GM21723 (cell line): Measurements from ENCODE around the gene CTCF.
"Not testable (repeated sequence)": the region's sequence is repeated elsewhere in the genome, so short reads cannot be mapped to it uniquely, and the experiment has no call there.

ENCODE experiments used
- ATAC-seq: cut with Tn5 transposase; IDR thresholded peaks from one replicate; pipeline ENCODE4 v1.9.1; 2021; ENCODE audit warnings: mild to moderate bottlenecking, moderate library complexity; ENCODE audit not compliant: unreplicated experiment

CTCF gene

DNA sequence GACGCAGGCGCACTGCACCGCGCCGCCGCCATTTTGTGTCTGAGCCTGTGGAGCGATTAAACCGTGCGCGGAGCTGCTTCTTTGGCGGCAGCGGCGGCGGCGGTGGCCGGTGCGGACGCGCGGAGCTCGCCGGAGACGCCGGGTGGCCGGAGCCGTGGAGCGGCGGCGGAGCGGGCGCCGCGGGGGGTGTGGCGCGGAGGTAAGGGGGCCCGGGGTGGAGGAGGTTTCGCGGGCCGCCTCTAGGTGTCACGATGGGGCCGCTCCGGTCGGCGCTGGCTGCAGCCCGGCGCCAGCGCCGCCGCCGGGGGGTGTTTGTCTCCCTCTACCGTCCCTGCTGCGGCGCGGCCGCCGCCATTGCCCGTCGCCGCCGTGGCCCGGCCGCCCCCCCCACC, at the start of gene CTCF:
CTCF (plus strand) TSS at position 1 of the 392 bp plus-strand sequence. CDS start 48,307 bp downstream, outside the sequence.
- peak; percentile 46 for ATAC-seq

- not testable (repeated sequence) for ATAC-seq
Measured at GRCh38 chr16:67513892-67514291, 48.4 kb upstream of the CTCF start.

DNA sequence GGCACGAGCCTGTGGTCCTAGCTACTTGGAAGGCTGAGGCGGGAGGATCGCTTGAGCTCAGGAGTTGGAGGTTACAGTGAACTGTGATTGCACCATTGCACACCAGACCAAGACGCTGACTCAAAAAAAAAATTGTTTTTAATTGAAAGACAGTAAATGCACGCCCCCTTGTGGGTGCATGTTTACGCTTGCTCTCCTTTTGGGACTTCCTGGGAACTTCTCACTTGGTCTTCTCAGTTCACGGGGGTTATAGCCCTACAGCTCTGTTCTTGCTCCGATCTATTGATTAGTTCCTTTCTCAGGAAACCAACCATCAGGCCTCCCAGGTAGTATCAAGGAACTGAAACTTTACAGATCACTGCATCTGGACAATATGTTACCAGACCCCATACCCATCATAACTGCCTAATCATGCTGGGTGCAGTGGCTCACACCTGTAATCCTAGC, 47.9 kb upstream of the CTCF start:
- peak; percentile 37 for ATAC-seq

DNA sequence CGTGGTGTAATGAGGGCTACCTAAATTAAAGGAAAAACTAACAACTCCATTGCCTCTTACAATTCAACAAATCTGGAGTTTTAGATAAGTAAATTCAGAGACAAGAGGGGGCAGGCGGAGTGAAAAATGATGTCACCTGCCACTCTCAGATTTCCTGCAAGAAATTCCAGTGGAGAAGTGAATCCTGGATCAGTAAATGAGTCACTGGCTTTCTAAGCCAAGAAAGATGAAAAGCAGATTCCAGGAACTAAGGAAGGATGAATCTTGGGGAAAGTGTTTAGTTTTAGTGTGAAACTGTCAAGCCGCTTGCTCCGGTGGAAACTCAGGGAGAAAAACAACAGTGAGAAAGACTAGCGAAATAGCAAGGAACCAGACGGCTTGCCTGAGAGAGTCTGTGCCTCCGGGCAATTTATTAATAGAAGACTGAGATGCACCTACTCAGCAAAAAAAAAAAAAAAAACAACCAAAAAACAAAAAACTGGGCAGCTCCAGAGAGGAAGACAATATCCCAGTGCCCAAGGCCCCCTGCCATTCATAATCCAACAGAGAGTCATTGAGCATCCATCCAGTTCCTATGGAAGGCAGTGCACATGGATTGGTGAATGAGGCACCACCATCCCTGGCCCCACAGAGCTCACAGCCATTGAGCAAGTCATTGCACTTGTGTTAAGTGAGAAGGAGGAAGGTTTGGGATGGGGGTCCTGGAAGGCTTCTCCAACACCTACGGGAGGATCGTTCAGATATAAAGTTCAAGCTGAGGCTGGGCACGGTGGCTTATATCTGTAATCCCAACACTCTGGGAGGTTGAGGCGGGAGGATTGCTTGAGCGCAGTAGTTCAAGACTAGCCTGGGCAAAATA, 45.8 kb upstream of the CTCF start:
- no peak for ATAC-seq

DNA sequence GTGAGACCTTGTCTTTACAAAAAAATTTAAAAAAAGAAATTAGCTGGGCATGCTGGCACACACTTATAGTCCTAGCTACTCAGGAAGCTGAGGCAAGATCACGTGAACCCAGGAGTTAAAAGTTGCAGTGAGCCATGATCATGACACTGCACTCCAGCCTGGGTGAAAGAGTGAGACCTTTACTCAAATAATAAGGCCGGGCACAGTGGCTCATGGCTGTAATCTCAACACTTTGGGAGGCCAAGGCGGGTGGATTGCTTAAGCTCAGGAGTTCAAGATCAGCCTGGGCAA, 45.2 kb upstream of the CTCF start:
- no peak for ATAC-seq

DNA sequence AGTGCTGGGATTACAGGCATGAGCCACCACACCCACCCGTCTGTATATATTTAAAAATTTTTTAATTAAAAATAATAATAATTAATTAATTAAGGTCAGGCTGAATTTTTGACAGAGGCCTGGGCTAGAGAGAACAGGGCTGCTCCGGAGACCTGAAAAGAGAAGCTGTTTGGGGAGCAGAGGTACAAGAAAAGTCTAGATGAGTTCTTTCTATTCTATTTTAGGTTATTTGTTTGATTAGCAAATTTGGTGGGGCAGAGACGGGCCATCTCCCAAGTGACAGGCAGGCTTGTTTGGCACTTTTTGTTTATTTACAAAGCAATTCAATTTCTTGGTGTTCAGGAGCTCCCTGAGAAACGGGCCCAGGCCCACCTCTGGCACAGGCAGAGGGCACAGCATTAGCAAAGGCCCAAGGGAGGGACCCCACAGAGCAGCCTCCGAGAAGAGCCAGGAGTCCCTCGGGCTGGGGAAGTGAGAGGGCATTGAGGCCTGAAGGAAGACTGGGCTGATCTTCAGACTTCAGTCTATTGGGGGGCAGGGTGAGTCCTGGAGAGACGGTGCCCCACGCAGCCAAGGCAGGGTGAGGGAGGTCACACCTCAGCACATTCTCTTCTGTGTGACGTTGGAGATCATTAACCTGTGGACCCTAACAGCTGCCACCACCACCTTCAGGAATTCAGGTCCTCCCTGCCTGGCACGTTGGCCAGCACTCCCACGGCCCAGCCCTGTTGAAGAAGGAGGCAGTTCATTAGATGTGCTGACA, 44.5 kb upstream of the CTCF start:
- peak; percentile 50 for ATAC-seq

GRCh38 chr16:67518676-67519075, 43.6 kb upstream of the CTCF start:
- ATAC-seq = no peak

GRCh38 chr16:67519242-67519641, 43.1 kb upstream of the CTCF start:
- ATAC-seq = no peak

DNA sequence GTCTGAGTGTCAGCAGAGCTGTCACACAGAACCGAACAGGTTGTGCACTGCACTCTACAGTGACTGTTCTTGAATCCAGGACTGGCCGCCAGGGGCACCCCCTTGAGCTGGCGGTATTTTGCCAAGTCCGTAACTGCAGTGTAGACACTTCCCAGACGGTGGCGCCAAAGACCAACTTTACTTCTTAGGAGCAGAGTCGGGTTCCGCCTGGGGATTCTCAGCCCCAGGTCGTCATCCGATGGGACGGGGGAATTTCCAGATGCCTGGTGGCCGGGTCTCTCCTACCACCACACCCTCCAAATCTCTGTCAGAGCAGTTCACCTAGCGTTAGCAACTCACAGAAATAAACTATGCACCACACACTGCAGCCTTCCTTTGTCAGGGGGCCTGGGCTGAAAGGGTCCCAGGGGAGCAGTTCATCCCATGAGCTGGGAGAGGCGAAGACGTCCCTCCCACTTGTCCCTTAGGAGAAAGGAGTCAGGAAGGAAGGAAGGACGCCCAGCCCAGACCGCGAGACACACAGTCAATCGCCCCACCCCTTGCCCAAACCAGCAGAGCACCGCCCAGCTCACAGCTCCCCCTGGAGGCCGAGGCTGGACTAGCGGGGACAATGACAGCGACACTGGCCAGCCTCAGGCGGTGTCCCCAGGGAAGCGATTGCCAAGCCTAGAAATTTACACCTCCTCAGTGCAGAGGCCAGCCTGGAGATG, 41.1 kb upstream of the CTCF start:
- ATAC-seq = peak; percentile 59

DNA sequence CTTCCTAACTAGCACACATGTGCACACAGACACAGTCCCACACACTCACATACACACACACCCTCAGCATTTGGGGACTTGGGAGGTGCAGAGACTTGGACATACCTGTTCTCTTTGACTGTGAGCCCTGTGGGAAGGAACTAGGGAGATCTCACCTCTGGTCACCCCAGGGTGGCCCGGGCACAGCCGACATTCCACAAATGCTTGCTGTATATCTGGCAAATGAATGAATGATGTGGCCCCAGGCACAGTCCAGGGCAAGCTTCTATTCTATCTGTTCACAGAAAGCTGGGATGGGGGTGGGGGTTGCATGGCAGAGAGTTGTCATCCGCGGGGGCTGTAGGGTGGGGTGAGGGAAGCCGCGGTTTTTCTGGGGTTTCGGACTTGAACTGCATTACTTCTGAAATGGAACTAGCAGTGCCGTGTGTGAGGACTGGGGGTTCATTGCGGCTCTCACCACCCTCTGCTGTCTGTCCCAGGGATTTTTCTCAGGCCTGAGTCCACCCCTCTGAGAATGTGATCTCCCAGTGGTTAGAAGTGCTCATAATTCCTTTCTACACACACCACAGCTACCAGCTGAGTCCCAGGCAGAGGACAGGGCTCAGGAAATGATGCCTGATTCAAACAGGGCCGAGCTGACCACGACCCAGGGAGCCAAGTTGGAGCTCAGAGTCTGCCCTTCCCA, 37.0 kb upstream of the CTCF start:
- ATAC-seq = no peak

GRCh38 chr16:67526149-67526791, 36.1 kb upstream of the CTCF start:
- no peak for ATAC-seq

DNA sequence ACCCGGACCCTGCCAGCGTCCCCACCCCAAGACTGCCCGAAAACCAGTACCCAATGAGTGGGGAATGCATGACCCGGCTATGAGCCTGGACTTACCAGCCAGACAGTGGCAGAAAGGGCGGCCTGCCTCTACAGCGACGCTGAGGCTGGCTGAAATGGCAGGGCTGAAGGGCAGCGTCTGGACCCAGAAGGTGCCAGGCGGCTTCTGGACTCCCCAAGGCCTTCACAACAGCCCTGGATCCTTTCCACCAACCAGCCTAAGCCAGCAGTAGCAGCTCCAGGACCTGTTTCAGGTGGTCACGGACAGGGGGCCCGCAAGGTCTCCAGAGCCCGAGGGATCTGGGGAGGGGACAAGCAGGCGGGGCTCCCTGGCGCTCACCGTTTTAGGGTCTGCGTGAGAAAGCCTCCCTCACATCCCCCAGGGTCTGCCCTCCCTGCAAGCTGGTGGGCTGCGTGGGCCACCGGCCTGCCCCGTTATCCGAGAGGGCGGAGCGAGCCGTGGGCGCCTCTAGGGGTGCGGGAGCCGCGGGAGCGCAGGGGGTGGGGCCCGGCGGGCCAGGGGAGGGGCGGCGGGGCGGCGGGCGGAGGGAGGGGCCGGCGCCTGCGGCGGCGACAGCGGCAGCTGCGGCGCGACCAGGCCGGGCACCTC, 34.0 kb upstream of the CTCF start, which contains the start of gene RIPOR1:
RIPOR1 (plus strand) TSS at position 608 of the 648 bp plus-strand sequence. CDS start 9,618 bp downstream, outside the sequence.
- ATAC-seq = peak; percentile 35

DNA sequence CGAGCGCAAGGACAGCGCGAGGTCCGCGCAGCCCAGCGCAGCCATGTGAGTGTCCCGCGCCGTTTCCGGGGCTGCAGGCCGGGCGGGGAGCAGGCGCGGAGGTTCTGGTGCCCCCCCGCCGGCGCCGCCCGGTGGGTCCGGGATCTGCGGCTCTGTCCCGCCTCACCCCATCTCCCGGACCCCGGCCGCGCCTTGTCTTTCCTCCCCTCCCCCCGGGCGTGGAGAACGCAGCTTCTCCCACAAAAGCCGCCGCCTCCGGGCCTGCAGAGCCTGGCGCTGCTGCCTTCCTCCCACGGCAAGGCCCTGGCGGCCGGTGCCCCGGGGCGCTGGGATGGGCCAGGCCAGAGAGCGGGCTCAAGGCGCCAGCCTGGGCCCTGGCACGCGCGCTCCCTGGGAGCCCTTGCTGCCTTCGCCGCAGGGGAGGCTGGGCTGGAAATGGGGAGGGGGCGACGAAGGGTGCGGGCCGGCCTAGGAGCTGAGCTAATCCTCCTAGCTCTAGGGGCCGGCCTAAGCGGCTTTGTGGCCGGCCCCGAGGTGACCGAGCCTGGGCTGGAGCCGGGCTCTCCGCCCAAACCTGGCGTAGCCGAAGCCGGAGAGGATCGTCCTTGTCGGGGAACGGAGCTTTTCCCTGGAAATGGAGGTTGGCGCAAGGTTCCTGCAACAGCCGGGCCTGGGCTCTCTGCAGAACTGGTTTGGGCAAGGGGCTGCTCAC, 33.3 kb upstream of the CTCF start:
- ATAC-seq = peak; percentile 18

DNA sequence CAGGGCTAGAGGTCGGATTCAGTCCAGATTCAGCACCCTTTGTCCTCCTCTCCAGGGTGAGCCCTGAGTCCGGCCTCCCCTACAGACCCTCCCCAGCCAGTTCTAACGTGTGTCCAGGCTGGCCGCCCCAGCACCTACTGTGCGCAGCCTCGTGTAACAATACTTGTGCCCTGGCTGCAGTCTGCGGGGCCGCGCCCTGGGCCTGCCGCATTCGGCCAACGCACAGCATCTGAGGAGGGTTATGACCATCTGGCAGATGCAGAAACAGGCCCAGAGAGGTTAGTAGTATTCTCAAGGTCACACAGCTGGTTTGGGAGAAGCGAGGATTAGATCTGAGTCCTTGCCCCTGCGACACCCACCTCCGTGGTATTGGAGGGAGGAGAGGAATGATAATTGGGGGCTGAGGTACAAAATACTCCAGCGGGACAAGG, 32.7 kb upstream of the CTCF start:
- ATAC-seq = no peak

GRCh38 chr16:67530013-67530939, 32.0 kb upstream of the CTCF start:
- ATAC-seq = peak; percentile 47

DNA sequence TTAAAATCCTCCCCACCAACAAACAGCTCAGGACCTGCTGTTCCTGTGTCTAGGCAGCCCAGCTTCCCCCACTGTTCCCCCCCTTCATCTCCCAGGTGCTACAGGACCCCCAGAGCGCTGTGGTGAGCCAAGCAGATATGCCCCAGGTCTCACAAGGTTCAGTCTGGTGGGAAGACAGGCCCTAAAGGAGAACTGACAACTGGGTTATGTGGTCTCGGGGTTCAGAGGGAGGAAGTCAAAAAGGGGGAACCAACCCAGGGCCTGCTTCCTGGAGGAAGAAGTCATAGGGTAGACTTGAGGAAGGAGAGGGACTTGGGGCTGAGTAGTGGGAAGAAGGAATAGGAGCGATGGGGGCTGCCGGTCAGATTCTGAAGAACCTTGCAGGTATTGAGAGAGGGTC, 31.1 kb upstream of the CTCF start:
- no peak for ATAC-seq

GRCh38 chr16:67533024-67533560, 29.2 kb upstream of the CTCF start:
- ATAC-seq = no peak

- not testable (repeated sequence) for ATAC-seq
Measured at GRCh38 chr16:67533987-67534386, 28.3 kb upstream of the CTCF start.
